BLaER1 (cell line): ENCODE data around the gene CAPS.

Experiments used
- H3K27ac ChIP-seq: shearing (Covaris generic); formaldehyde crosslinking; 2 replicates; pipeline ENCODE4 v1.8.1; 2022
- H3K27me3 ChIP-seq: shearing (Covaris generic); formaldehyde crosslinking; 2 replicates; pipeline ENCODE4 v1.8.1; 2022
- H3K36me3 ChIP-seq: shearing (Covaris generic); formaldehyde crosslinking; 2 replicates; pipeline ENCODE4 v1.8.1; 2022
- H3K4me1 ChIP-seq: shearing (Covaris generic); formaldehyde crosslinking; 2 replicates; pipeline ENCODE4 v1.8.1; 2022
- H3K4me2 ChIP-seq: shearing (Covaris generic); formaldehyde crosslinking; 2 replicates; pipeline ENCODE4 v1.8.1; 2022
- H3K4me3 ChIP-seq: shearing (Covaris generic); formaldehyde crosslinking; 2 replicates; pipeline ENCODE4 v1.8.1; 2022
- H3K9ac ChIP-seq: shearing (Covaris generic); formaldehyde crosslinking; 2 replicates; pipeline ENCODE4 v1.8.1; 2022
- H3K9me3 ChIP-seq: shearing (Covaris generic); formaldehyde crosslinking; 2 replicates; pipeline ENCODE4 v1.8.1; 2022
- H4K20me1 ChIP-seq: shearing (Covaris generic); formaldehyde crosslinking; 2 replicates; pipeline ENCODE4 v1.8.1; 2022
- Cebpa-rat ChIP-seq: shearing (Covaris generic); IDR thresholded peaks from 2 replicates; pipeline ENCODE4 v1.8.1; 2022

CAPS gene

DNA sequence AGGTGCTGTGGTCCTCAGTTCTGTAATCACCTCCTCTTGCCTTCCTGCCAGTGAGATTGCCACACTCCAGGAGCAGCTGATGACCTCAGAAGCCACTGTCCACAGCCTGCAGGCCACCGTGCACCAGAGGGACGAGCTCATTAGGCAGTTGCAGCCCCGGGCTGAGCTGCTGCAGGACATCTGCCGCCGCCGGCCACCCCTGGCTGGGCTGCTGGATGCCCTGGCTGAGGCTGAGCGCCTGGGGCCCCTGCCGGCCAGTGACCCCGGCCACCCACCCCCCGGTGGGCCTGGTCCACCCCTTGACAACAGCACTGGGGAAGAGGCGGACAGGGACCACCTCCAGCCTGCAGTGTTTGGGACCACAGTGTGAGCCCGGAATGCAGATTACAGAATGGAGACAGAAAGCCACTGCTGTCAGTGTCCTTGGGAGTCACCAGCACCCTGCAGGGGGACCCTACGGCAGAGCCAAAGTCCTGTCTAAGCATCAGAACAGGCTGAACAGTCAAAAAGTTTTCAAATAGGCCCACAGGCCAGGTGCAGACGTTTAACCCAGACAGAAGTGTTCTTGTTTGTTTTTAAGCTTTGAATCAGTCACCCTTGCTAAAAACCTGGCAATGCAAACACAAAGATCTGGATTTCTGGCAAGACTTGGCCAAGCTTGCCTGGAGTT lies 5.1 kb upstream of the CAPS start:
- no peak overlapping the region for H3K4me2 ChIP-seq

DNA sequence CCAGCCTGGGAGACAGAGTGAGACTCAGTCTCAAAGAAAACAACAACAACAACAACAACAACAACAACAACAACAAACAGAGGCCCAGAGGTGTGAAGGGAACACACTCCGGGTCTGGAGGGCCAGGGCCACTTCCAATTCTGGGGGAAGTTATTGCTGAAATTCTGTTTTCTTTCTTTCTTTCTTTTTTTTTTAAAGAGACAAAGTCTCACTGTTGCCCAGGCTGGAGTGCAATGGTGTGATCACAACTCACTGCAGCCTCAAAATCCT lies 3.5 kb upstream of the CAPS start:
- Histone ChIP-seq H3K4me3 (no peak overlapping the region), H3K9me3 (no peaks in the 10 kb centered on the region), H3K27me3 (no peaks in the 10 kb centered on the region), H3K4me2 (no peak overlapping the region), H3K4me1 (peaks cover 4% of the 10 kb centered on the region), H3K9ac (no peak overlapping the region), H3K27ac (no peak overlapping the region), H4K20me1 (no peaks in the 10 kb centered on the region), H3K36me3 (peaks cover 58% of the 10 kb centered on the region)
- no peak for TF ChIP-seq Cebpa-rat

More for the DNA sequence above, 5.1 kb upstream of the CAPS start:
- Histone ChIP-seq H3K9ac (no peak overlapping the region), H3K27me3 (no peaks in the 10 kb centered on the region), H3K4me1 (peaks cover 10% of the 10 kb centered on the region), H3K9me3 (no peaks in the 10 kb centered on the region), H3K36me3 (peaks cover 41% of the 10 kb centered on the region), H3K27ac (no peak overlapping the region), H4K20me1 (no peaks in the 10 kb centered on the region), H3K4me3 (no peak overlapping the region)
- no peak for TF ChIP-seq Cebpa-rat

DNA sequence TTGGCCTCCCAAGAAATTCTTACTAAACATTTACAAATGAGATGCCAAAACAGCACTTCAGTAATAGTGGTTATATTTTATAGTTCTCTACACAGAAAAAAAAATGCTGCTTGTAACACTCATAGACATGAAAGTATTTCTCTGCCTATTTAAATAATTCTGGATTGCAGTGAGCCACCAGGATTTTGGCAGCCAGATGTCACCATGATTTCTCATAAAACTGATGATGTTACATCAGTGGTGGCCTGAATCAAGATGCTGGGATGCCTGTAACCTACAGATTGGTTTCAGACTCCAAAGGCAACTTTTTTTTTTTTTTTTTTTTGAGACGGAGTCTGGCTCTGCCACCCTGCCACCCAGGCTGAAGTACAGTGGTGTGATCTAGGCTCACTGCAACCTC lies 2.7 kb upstream of the CAPS start:
- Histone ChIP-seq H3K4me3 (no peak overlapping the region), H3K27ac (no peak overlapping the region), H3K4me1 (peaks cover 5% of the 10 kb centered on the region), H3K4me2 (no peak overlapping the region), H3K27me3 (no peaks in the 10 kb centered on the region), H3K9me3 (no peaks in the 10 kb centered on the region), H3K36me3 (peaks cover 66% of the 10 kb centered on the region), H3K9ac (no peak overlapping the region), H4K20me1 (no peaks in the 10 kb centered on the region)
- no peak for TF ChIP-seq Cebpa-rat

DNA sequence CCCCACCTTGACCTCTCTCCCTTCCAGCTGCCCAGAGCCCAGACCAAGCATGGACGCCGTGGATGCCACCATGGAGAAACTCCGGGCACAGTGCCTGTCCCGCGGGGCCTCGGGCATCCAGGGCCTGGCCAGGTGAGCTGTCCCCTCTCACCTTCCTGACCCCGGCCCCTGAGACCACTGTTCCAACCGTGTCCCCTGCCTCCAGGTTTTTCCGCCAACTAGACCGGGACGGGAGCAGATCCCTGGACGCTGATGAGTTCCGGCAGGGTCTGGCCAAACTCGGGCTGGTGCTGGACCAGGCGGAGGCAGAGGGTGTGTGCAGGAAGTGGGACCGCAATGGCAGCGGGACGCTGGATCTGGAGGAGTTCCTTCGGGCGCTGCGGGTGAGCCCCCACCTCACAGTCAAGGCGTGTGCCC lies 312 bp downstream of the CAPS start:
- H3K4me3 ChIP-seq, result no peak overlapping the region
- TF ChIP-seq Cebpa-rat, result no peak
- no peaks in the 10 kb centered on the region for H3K27me3 ChIP-seq
- no peaks in the 10 kb centered on the region for H3K9me3 ChIP-seq
- H3K27ac ChIP-seq, result no peak overlapping the region
- no peak overlapping the region for H3K4me2 ChIP-seq
- H3K36me3 ChIP-seq, result peaks cover 86% of the 10 kb centered on the region
- H3K9ac ChIP-seq, result no peak overlapping the region
- H4K20me1 ChIP-seq, result peaks cover 7% of the 10 kb centered on the region; the same call in 1 of the 2 replicates
- H3K4me1 ChIP-seq, result peaks cover 8% of the 10 kb centered on the region

DNA sequence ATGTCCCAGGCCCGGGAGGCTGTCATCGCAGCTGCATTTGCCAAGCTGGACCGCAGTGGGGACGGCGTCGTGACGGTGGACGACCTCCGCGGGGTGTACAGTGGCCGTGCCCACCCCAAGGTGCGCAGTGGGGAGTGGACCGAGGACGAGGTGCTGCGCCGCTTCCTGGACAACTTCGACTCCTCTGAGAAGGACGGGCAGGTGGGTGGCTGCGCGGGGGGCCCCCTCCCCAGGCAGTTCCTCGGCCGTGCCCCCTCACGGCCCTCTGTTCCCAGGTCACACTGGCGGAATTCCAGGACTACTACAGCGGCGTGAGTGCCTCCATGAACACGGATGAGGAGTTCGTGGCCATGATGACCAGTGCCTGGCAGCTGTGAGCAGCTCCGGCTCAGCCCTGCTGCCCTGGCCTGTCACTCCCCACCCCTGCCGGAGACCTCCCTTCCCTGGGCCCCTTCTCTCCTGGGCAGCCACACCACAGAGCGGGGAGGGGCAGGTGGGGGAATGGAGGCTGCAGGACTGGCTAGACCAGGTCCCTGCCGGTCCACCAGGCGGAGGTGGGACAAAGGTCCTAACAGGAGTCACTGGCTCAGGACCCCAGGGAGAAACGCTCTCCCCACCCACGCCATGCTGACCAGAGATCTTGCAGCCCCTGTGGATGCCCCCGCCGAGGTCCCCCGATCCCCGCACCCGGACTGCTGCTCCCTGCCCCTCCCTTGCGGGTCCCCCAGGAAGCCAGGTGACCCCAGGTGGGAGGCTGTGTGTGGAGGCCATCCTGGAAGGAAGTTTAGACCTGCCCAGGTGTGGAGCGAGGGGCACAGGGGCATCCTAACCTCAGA lies 1.1 kb downstream of the CAPS start:
- H3K27ac ChIP-seq, result no peak overlapping the region
- no peak overlapping the region for H3K4me2 ChIP-seq
- no peak overlapping the region for H3K9ac ChIP-seq
- H3K4me1 ChIP-seq, result peaks cover 8% of the 10 kb centered on the region
- no peak for TF ChIP-seq Cebpa-rat
- peaks cover 86% of the 10 kb centered on the region for H3K36me3 ChIP-seq
- H4K20me1 ChIP-seq, result peaks cover 10% of the 10 kb centered on the region; the same call in 1 of the 2 replicates
- H3K4me3 ChIP-seq, result no peak overlapping the region
- no peaks in the 10 kb centered on the region for H3K9me3 ChIP-seq
- H3K27me3 ChIP-seq, result no peaks in the 10 kb centered on the region

DNA sequence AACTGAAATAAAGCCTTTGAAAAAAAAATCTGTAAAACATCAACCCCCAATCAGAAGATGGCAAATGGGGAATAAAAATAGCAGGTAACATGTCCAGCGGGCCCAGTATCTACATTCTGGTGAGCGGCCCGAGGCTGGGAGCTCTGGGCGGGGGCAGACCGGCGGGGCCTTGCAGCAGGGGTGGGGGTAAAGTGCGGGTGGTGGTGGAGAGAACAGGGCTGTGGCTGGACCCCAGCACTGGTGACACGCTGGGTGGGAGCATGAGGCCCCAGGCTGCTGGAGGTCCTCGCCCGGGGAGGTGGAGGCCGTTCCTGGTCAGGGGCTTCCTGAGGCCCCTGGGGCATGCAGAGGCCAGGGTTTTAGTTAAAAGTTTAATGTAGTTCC lies 1.7 kb downstream of the CAPS start:
- Histone ChIP-seq H3K9me3 (no peaks in the 10 kb centered on the region), H3K4me2 (no peak overlapping the region), H3K4me3 (no peak overlapping the region), H3K27me3 (no peaks in the 10 kb centered on the region), H3K27ac (peak overlapping the region; percentile 36; the same call in 1 of the 2 replicates), H3K36me3 (peaks cover 86% of the 10 kb centered on the region), H3K9ac (peak overlapping the region; percentile 23; the same call in 1 of the 2 replicates), H3K4me1 (peaks cover 8% of the 10 kb centered on the region), H4K20me1 (peaks cover 10% of the 10 kb centered on the region; the same call in 1 of the 2 replicates)
- no peak for TF ChIP-seq Cebpa-rat

DNA sequence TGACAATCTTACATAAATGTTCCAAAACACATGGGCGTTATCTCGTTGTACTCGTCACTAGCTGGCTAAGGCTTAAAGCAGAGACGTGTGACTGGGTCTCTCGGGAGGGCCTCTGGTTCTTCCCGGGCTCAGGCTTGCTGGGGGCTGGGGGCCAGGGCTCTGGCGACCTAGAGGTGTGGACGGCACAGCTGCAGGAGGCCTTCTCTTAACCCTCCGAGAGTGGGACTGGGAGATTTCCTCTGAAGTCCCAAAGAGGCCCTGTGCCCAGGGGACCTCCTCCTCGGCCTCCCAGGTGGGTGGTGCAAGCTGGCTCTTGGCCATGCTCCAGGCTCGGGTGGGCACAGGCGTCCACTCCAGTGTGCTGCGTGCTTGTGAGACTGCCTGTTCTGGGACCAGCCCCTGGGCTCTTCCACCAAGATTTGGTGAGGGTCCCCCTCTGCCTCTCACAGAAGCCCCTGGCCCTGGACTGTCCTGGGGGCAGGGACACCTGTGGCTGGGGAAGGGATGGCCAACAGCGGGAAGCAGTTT lies 2.2 kb downstream of the CAPS start:
- H3K4me2 ChIP-seq, result no peak overlapping the region
- H3K27ac ChIP-seq, result peak overlapping the region; percentile 36
- H4K20me1 ChIP-seq, result peaks cover 10% of the 10 kb centered on the region; the same call in 1 of the 2 replicates
- H3K4me1 ChIP-seq, result peaks cover 8% of the 10 kb centered on the region
- peak overlapping the region; percentile 23; the same call in 1 of the 2 replicates for H3K9ac ChIP-seq
- H3K4me3 ChIP-seq, result no peak overlapping the region
- H3K9me3 ChIP-seq, result no peaks in the 10 kb centered on the region
- H3K27me3 ChIP-seq, result no peaks in the 10 kb centered on the region
- H3K36me3 ChIP-seq, result peaks cover 86% of the 10 kb centered on the region
- TF ChIP-seq Cebpa-rat, result no peak

DNA sequence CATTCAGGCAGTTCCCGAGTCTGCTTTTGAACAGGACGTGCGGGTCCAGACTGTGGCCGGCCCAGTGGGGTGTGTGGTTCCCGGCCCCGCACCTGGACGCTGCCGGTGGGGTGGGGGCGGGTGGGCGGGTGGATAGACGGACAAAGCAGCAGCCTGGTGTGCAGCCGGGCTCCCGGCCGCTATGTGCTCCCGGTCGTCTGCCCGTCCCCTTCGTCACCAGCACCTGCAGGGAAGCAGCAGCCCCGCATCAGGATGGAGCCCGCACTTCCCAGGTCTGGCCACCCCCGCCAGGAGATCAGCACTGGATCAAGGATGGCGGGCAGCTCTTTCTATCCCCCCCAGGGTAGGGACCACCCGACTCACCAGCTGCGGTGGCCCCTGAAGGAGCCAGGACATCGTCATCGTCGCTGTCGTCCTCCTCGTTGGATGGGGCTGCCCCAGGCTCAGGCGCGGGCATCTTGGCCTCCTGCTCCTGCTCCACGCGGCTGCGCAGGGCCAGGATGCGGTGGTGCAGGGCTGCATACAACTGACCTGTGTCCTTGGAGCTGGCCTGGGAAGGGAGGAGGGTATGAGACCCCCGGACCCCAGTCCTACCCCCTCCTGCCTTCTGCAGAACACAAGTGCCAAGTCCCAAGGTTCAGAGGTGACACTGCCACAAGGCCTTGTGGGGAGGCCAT lies 3.5 kb downstream of the CAPS start:
- TF ChIP-seq Cebpa-rat, result no peak
- Histone ChIP-seq H3K4me3 (no peak overlapping the region), H3K4me1 (peaks cover 8% of the 10 kb centered on the region), H3K27me3 (no peaks in the 10 kb centered on the region), H4K20me1 (peaks cover 14% of the 10 kb centered on the region; the same call in 1 of the 2 replicates), H3K9me3 (no peaks in the 10 kb centered on the region), H3K27ac (no peak overlapping the region), H3K36me3 (peaks cover 96% of the 10 kb centered on the region), H3K9ac (no peak overlapping the region), H3K4me2 (no peak overlapping the region)

DNA sequence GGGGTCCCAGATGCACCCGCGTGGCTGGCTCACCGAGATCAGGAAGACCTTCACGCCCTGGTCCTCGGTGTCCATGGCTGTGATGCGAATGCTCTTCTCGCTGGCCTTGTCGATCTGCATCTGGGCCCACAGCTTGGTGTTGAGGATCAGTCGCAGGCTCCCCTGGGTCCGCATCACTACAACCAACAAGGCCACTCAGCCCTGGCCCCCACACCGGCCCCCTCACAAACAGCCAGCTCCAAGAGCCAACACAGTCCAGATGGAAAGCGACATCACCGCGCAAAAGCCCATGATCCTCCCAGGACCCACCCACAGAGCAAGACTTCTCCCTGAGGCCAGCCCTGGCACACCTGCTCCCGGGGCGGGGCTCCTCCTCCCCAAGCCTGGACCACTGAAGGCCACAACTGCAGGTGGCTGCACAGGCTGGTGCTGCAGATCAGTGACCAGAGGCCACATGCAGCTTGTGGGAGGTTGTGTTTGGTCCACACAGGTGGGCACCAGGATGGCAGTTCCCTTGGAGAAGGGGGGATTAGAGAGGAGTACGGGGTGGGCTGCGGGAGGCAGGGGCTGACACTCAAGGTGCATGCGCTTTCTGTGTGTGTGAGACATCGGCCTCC lies 4.5 kb downstream of the CAPS start:
- no peak overlapping the region for H3K9ac ChIP-seq
- no peak overlapping the region for H3K4me3 ChIP-seq
- H3K27ac ChIP-seq, result no peak overlapping the region
- TF ChIP-seq Cebpa-rat, result no peak
- peaks cover 8% of the 10 kb centered on the region for H3K4me1 ChIP-seq
- H3K36me3 ChIP-seq, result peaks cover 98% of the 10 kb centered on the region
- H3K9me3 ChIP-seq, result no peaks in the 10 kb centered on the region
- peaks cover 21% of the 10 kb centered on the region; the same call in 1 of the 2 replicates for H4K20me1 ChIP-seq
- H3K27me3 ChIP-seq, result no peaks in the 10 kb centered on the region
- no peak overlapping the region for H3K4me2 ChIP-seq
